Measurements from ENCODE around the gene CXorf49.
"Not testable (repeated sequence)": the region's sequence is repeated elsewhere in the genome, so short reads cannot be mapped to it uniquely, and the experiment has no call there.

Gene CXorf49

GRCh38 chrX:71718185-71718584, at the start of gene CXorf49:
CXorf49 (minus strand) TSS chrX:71718285; CDS start chrX:71718151, 134 bp downstream.
- DNase-seq = not testable (repeated sequence)

- not testable (repeated sequence) for DNase-seq
Observed at GRCh38 chrX:71767134-71767533, 49.0 kb upstream of the CXorf49 start.

GRCh38 chrX:71765613-71766012, 47.5 kb upstream of the CXorf49 start:
- DNase-seq = not testable (repeated sequence)

GRCh38 chrX:71764832-71765231, 46.7 kb upstream of the CXorf49 start:
- not testable (repeated sequence) for DNase-seq

GRCh38 chrX:71763049-71763448, 45.0 kb upstream of the CXorf49 start, which contains the start of gene CXorf49B:
CXorf49B (plus strand) TSS chrX:71763349; CDS start chrX:71763424, 75 bp downstream.
- not testable (repeated sequence) for DNase-seq

GRCh38 chrX:71760688-71761281, 42.7 kb upstream of the CXorf49 start:
- not testable (repeated sequence) for DNase-seq

- DNase-seq = not testable (repeated sequence)
Observed at GRCh38 chrX:71720289-71720886, 2.3 kb upstream of the CXorf49 start.

GRCh38 chrX:71719195-71719594, 1.1 kb upstream of the CXorf49 start:
- DNase-seq = not testable (repeated sequence)

- DNase-seq = not testable (repeated sequence)
Observed at GRCh38 chrX:71716323-71716722, 1.8 kb downstream of the CXorf49 start.

- not testable (repeated sequence) for DNase-seq
Observed at GRCh38 chrX:71715551-71715950, 2.5 kb downstream of the CXorf49 start.

- DNase-seq = not testable (repeated sequence)
Observed at GRCh38 chrX:71714064-71714463, 4.0 kb downstream of the CXorf49 start.

- not testable (repeated sequence) for DNase-seq
Observed at GRCh38 chrX:71702853-71703252, 15.2 kb downstream of the CXorf49 start.

GRCh38 chrX:71699023-71699344, 19.1 kb downstream of the CXorf49 start:
- not testable (repeated sequence) for DNase-seq

- DNase-seq = not testable (repeated sequence)
Observed at GRCh38 chrX:71698299-71699022, 19.6 kb downstream of the CXorf49 start.

GRCh38 chrX:71697466-71698298, 20.4 kb downstream of the CXorf49 start:
- DNase-seq = not testable (repeated sequence)

GRCh38 chrX:71696641-71697465, 21.2 kb downstream of the CXorf49 start:
- not testable (repeated sequence) for DNase-seq

GRCh38 chrX:71679575-71680207, 38.4 kb downstream of the CXorf49 start:
- DNase-seq = no peak

GRCh38 chrX:71677195-71677594, 40.9 kb downstream of the CXorf49 start:
- DNase-seq = not testable (repeated sequence)

GRCh38 chrX:71676068-71676795, 41.9 kb downstream of the CXorf49 start:
- DNase-seq = not testable (repeated sequence)

- DNase-seq = not testable (repeated sequence)
Observed at GRCh38 chrX:71675636-71676035, 42.4 kb downstream of the CXorf49 start.

- DNase-seq = no peak
Observed at GRCh38 chrX:71671938-71672337, 46.1 kb downstream of the CXorf49 start.

Data from eye (tissue), 1 donor.